Embryonic facial prominence (tissue), 1 donor: ENCODE data around the gene PRKCH.
"Not testable (repeated sequence)": the region's sequence is repeated elsewhere in the genome, so short reads cannot be mapped to it uniquely, and the experiment has no call there.

Source experiments
- DNase-seq: peaks from one replicate; pipeline ENCODE4 v3.0.0-alpha.2; 2016; ENCODE audit errors: extremely low spot score

PRKCH gene

GRCh38 chr14:61514927-61515326 lies 193.5 kb downstream of the PRKCH start:
- DNase-seq = no peak

GRCh38 chr14:61515436-61516117 lies 194.2 kb downstream of the PRKCH start:
- DNase-seq = no peak

GRCh38 chr14:61516118-61516743 lies 194.9 kb downstream of the PRKCH start:
- no peak for DNase-seq

- no peak for DNase-seq
These were observed 195.7 kb downstream of the PRKCH start for GRCh38 chr14:61516964-61517653.

GRCh38 chr14:61517911-61518384 lies 196.6 kb downstream of the PRKCH start:
- no peak for DNase-seq

- DNase-seq = no peak
These were observed 197.0 kb downstream of the PRKCH start for GRCh38 chr14:61518403-61518802.

- no peak for DNase-seq
These were observed 197.7 kb downstream of the PRKCH start for GRCh38 chr14:61519106-61519505.

- no peak for DNase-seq
These were observed 198.4 kb downstream of the PRKCH start for GRCh38 chr14:61519735-61520134.

- no peak for DNase-seq
These were observed 199.2 kb downstream of the PRKCH start for GRCh38 chr14:61520576-61520975.

- no peak for DNase-seq
These were observed 200.4 kb downstream of the PRKCH start for GRCh38 chr14:61521773-61522172.

- no peak for DNase-seq
These were observed 202.4 kb downstream of the PRKCH start for GRCh38 chr14:61523751-61524150.

- DNase-seq = no peak
These were observed 202.9 kb downstream of the PRKCH start for GRCh38 chr14:61524211-61524806.

- no peak for DNase-seq
These were observed 203.5 kb downstream of the PRKCH start for GRCh38 chr14:61524936-61525292.

- no peak for DNase-seq
These were observed 204.1 kb downstream of the PRKCH start for GRCh38 chr14:61525293-61526011.

GRCh38 chr14:61526405-61527312 lies 205.3 kb downstream of the PRKCH start:
- DNase-seq = no peak

GRCh38 chr14:61527325-61528100 lies 206.1 kb downstream of the PRKCH start:
- no peak for DNase-seq

GRCh38 chr14:61528591-61529021 lies 207.2 kb downstream of the PRKCH start:
- no peak for DNase-seq

- DNase-seq = not testable (repeated sequence)
These were observed 208.0 kb downstream of the PRKCH start for GRCh38 chr14:61529360-61529759.

- DNase-seq = no peak
These were observed 208.9 kb downstream of the PRKCH start for GRCh38 chr14:61530296-61530695.

- no peak for DNase-seq
These were observed 209.5 kb downstream of the PRKCH start for GRCh38 chr14:61530896-61531295.
